AG04449 (cell line): ENCODE data around the gene BAZ1A.

Experiments used
- CTCF ChIA-PET: fragments of 350-600 bp; formaldehyde crosslinking; extraction: SDS; loops from one replicate; lab custom pipeline; 2021; ENCODE audit warnings: antibody characterized with exemption; lab: Yijun Ruan, JAX
- POLR2A ChIA-PET: fragments of 400-600, 350-600 bp; formaldehyde crosslinking; extraction: SDS; loops from one replicate; lab custom pipeline; 2020; ENCODE audit warnings: antibody characterized with exemption, inconsistent platforms; lab: Yijun Ruan, JAX
- DNase-seq: peaks from one replicate; pipeline ENCODE4 v3.0.0-alpha.2; 2010; ENCODE audit warnings: low read depth, low spot score
- H3K4me3 ChIP-seq: 2 replicates; pipeline ENCODE4 v1.5.1; 2011; ENCODE audit warnings: low read depth, mild to moderate bottlenecking, control low read depth, low read length
- CTCF ChIP-seq: IDR thresholded peaks from one replicate; pipeline ENCODE4 v1.5.1; 2011; ENCODE audit warnings: mild to moderate bottlenecking, moderate library complexity, low read length, control low read depth, inconsistent platforms; ENCODE audit not compliant: insufficient read depth; ENCODE audit errors: missing control alignments

The BAZ1A gene

GRCh38 chr14:34775342-34775741 is 99.8 kb downstream of the BAZ1A start:
- no peak for DNase-seq
- POLR2A ChIA-PET: no interaction called here
- no peak for TF ChIP-seq CTCF
- no peak overlapping the region for H3K4me3 ChIP-seq
- CTCF ChIA-PET: no interaction called here

GRCh38 chr14:34770901-34771300 is 104.3 kb downstream of the BAZ1A start:
- CTCF ChIA-PET: interaction anchor here (1.5 kb wide), 1 partner anchor 98 kb away, joined by 3 read pairs; no protein-coding TSS in a partner anchor
- no peak for DNase-seq
- POLR2A ChIA-PET: no interaction called here
- H3K4me3 ChIP-seq: no peak overlapping the region
- TF ChIP-seq CTCF: no peak

- no peak for DNase-seq
- no peak overlapping the region for H3K4me3 ChIP-seq
- no peak for TF ChIP-seq CTCF
- POLR2A ChIA-PET: no interaction called here
- CTCF ChIA-PET: interaction anchor here (0.8 to 2.1 kb wide), 5 partner anchors 13 to 94 kb away, joined by 3 to 8 read pairs (median 4); no protein-coding TSS in a partner anchor
These were observed 108.6 kb downstream of the BAZ1A start for GRCh38 chr14:34766606-34767005.

- no peak for TF ChIP-seq CTCF
- CTCF ChIA-PET: interaction anchor here (1.6 to 2.1 kb wide), 3 partner anchors 13 to 93 kb away, joined by 4 to 8 read pairs (median 4); no protein-coding TSS in a partner anchor
These were observed 109.1 kb downstream of the BAZ1A start for GRCh38 chr14:34766060-34766459.

GRCh38 chr14:34755215-34755614 is 119.9 kb downstream of the BAZ1A start:
- H3K4me3 ChIP-seq: no peak overlapping the region

More at GRCh38 chr14:34766060-34766459, 109.1 kb downstream of the BAZ1A start:
- POLR2A ChIA-PET: no interaction called here
- DNase-seq: no peak
- no peak overlapping the region for H3K4me3 ChIP-seq

GRCh38 chr14:34754687-34755086 is 120.5 kb downstream of the BAZ1A start:
- H3K4me3 ChIP-seq: no peak overlapping the region
- DNase-seq: no peak
- TF ChIP-seq CTCF: no peak
- ChIA-PET POLR2A (no interaction called here), CTCF (no interaction called here)

More at GRCh38 chr14:34755215-34755614, 119.9 kb downstream of the BAZ1A start:
- POLR2A ChIA-PET: no interaction called here
- TF ChIP-seq CTCF: no peak
- DNase-seq: no peak
- CTCF ChIA-PET: interaction anchor here (1.0 kb wide), 1 partner anchor 82 kb away, joined by 3 read pairs; no protein-coding TSS in a partner anchor
